Measurements from ENCODE around the gene HSD3B1.

The HSD3B1 gene

GRCh38 chr1:119506941-119507340 is at the start of gene HSD3B1:
Gene HSD3B1, plus strand, starts transcription at chr1:119507210. Its CDS starts 267 bp downstream, at chr1:119507477.
- DNase-seq (ENCODE audit: low spot score): no peak

- no peak for DNase-seq (ENCODE audit: low spot score)
These were observed 44.0 kb upstream of the HSD3B1 start for GRCh38 chr1:119462964-119463363.

- no peak for DNase-seq (ENCODE audit: low spot score)
These were observed 43.4 kb upstream of the HSD3B1 start for GRCh38 chr1:119463569-119463968.

GRCh38 chr1:119466445-119466844 is 40.6 kb upstream of the HSD3B1 start:
- DNase-seq (ENCODE audit: low spot score): no peak

GRCh38 chr1:119467219-119467618 is 39.8 kb upstream of the HSD3B1 start:
- no peak for DNase-seq (ENCODE audit: low spot score)

DNA sequence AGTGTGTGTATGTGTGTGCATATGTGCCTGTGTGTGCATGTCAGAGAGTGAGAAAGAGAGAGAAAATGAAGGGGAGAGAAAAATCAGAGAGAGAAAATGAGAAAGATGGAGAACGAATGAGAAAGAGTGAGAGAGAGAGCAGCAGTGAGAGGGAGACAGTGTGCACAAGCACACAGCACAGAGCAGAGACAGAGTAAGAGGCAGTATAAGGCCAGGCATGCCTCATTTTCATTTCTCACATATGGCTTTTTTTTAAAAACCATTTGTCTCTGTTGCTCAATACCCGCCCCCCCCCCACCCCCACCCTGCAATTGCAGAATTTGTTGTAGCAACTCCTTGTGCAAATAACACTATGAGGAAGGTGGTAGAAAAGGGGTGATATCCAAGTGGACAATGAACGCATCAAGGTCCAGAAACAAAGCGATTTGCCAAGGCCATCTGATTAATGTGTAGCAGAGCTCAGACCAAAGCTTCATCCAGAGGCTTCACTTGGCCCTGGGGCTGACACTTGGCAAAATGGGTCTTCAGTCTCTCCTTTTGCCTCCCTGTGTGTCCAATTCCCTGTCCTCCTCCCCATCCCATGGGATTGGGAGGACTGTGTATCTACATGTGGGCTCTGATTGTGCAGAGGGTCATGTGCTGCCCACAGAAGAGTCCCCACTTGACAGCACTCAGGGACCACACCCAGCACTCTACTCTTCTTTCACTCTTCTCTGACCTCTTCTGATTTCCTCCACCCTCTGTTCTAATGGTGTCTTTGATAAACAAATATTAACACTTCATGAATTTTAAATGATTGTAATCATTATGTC is 38.9 kb upstream of the HSD3B1 start:
- no peak for DNase-seq (ENCODE audit: low spot score)

GRCh38 chr1:119469741-119470140 is 37.3 kb upstream of the HSD3B1 start:
- no peak for DNase-seq (ENCODE audit: low spot score)

DNA sequence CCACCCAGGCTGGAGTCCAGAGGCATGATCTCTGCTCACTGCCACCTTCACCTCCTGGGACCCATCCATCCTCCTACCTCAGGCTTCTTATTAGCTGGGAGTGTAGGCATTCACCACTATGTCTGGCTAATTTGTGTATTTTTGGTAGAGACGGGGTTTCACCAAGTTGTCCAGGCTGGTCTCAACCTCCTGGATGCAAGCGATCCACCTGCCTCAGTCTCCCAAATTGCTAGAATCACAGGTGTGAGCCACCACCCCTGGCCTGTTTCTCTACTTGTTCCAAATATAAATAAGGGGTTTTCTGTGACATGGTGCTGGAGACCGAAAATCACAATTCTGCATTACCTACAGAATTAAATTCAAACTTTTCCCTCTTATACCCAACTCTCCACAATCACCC is 36.6 kb upstream of the HSD3B1 start:
- DNase-seq (ENCODE audit: low spot score): no peak

- DNase-seq (ENCODE audit: low spot score): no peak
These were observed 36.1 kb upstream of the HSD3B1 start for GRCh38 chr1:119470958-119471357.

- no peak for DNase-seq (ENCODE audit: low spot score)
These were observed 35.4 kb upstream of the HSD3B1 start for GRCh38 chr1:119471566-119471965.

- no peak for DNase-seq (ENCODE audit: low spot score)
These were observed 34.8 kb upstream of the HSD3B1 start for GRCh38 chr1:119472080-119472818.

- no peak for DNase-seq (ENCODE audit: low spot score)
These were observed 34.2 kb upstream of the HSD3B1 start for GRCh38 chr1:119472819-119473175.

- DNase-seq (ENCODE audit: low spot score): peak; percentile 33
These were observed 31.1 kb upstream of the HSD3B1 start for GRCh38 chr1:119475866-119476439.

DNA sequence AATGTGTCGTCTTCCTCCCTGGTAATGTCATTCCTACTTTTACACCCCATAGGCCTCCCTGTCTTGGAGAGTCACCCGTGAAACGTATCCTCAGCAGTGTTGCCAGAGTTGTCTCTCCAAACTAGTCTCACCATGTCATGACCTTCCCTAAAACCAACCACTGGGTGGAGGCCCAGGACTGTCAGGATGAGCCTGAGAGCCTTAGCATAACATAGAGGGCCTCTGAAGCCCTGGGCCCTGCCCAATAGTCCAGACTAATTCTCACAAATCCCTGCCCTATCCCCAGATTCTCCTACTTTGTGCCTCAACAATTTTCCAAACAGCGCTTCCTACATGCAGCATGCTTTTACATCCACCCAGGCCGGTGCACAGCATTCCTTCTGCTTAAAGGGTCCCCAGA is 29.3 kb upstream of the HSD3B1 start:
- no peak for DNase-seq (ENCODE audit: low spot score)

GRCh38 chr1:119480175-119480574 is 26.8 kb upstream of the HSD3B1 start:
- no peak for DNase-seq (ENCODE audit: low spot score)

DNA sequence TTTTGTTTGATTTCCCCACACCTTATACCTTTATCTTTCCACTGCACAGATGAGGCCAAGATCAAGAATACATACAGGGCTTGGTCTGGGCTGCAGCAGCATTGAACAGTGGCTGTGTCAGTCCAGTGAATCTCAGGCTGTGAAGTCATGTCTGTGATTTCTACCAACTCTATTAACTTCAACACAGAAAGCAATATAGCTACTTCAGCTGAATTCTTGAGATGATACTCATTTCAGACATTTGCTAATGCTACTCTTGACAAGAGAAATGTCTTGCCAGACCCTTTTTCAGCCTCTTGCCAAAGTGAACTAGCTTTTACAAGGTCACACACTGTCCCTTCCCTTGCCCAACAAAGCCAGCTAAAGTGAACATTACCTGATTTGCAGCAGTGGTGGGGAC is 25.1 kb upstream of the HSD3B1 start:
- DNase-seq (ENCODE audit: low spot score): no peak

DNA sequence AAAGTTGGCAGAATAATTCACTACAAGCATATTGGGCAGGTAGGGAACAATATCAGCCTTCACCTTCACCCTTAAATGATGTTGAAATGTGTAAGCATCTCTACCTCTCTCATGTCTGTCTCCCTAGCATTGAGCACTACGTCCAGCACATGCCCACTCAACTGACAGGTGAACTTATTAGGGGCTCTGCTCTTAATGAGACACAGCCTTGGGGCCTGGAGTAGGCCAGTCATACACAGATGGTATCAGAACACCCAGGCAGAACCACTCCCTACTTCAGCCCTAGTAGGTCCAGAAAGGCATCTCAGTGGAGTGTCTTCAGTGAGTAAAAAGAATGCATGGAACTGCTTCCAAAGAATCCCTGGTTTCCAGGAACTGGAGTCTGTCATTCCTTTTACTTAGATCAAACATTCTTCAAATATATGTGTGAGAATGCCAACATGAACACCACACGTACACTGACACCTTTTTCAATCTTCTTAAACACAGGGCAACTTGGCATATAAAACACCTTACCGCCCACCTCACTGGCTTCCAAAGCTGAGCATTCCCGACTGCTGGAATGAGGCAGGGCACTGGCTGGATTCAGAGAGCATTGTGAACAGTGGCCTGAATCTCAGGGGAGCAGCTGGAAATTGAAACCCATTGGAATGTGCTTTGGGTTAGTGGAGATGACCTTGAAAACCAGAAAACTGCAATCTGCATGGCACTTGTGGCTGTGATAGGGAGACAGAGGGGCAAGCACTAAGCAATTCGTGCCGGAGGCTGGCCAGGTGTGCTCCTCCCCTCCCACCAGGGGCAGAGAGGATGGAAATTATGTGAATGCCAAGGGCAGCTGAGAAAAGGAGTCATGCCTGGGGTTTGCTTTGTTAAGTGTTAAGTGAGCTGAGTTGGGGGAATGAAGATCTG is 24.2 kb upstream of the HSD3B1 start:
- DNase-seq (ENCODE audit: low spot score): no peak

GRCh38 chr1:119483441-119484200 is 23.4 kb upstream of the HSD3B1 start:
- DNase-seq (ENCODE audit: low spot score): no peak

DNA sequence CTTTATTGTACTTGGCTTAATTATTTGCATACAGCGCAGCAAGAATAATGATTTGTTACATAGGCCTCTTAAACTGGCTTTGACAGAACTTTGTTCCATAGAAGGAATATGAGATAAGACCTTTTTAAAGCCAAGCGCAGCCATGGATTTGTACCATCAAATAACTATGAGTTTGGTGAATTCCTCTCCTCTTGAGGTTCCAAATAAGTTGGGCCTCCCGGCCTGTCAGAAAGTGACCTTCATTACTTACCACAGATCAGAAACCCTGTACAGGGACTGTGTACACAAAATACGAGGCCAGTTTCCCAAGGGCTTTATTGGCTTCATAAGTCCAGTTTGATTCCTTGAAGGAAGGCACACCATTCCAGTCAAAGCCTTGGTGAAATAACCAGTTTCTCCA is 21.8 kb upstream of the HSD3B1 start:
- DNase-seq (ENCODE audit: low spot score): no peak

DNA sequence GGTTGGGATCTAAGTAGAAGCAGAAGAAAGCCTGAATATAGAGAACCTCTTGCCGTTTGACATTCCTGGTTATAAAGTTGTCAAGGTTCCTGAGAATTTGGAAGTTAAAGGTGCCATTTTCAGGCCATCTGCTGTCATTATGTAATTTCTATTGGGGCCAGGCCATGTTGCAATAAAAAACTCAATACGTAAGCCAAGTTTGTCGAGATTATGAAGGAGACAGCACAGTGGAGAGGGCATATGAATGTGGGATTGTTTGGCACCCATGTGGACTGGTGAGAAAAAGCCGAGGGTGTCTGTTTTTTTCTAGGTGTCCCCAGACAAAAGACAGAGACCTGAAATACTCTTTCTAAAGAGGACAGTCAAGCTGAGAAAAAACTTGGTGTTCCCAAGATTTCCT is 18.8 kb upstream of the HSD3B1 start:
- DNase-seq (ENCODE audit: low spot score): no peak

DNA sequence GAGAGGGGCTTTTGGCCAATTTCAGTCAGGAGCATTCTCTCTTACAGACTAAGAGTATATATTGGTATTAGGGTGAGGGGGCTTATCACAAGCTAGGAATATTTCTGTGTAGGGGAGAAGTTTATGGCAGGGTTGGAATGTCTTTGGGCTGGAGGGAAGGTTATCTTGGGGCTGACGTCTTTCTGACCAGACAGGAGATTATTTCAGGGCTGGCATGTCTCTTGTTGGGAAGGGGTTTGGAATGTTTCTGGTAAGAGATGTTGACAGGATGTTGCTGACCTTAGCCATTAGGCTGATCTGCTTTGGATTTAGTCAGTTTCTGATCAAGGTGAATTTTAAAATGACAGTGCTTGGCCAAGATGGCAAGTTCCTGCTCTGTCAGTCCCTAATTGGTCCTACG is 17.8 kb upstream of the HSD3B1 start:
- DNase-seq (ENCODE audit: low spot score): no peak

All from GM03348 (cell line).